HEK293 (cell line): ENCODE data around the gene PKNOX2.

ENCODE experiments used
- CTCF ChIA-PET: fragments of 350-600 bp; formaldehyde crosslinking; extraction: SDS; loops from one replicate; lab custom pipeline; 2021; ENCODE audit warnings: antibody characterized with exemption; lab: Yijun Ruan, JAX
- POLR2A ChIA-PET: fragments of 300-600 bp; formaldehyde crosslinking; extraction: SDS; loops from one replicate; lab custom pipeline; 2020; ENCODE audit warnings: antibody characterized with exemption, inconsistent platforms; lab: Yijun Ruan, JAX
- H3K27ac ChIP-seq: fragments of 200-500 bp; sonication (Bioruptor generic); 2 replicates; pipeline ENCODE4 v1.5.1; 2014; ENCODE audit warnings: low read depth, low read length, control low read depth, inconsistent platforms; ENCODE audit errors: extremely low read depth
- H3K36me3 ChIP-seq, 2 experiments: fragments of 200-500 bp in 1 of 2; sonication (Bioruptor generic) in 1 of 2; 1 replicate in 1 of 2; 2 replicates in 1 of 2; pipeline ENCODE4 v1.5.1; 2014 to 2017; ENCODE audit warnings: inconsistent platforms in 2 of 2, low read length in 2 of 2; ENCODE audit not compliant: control insufficient read depth in 2 of 2, insufficient read depth in 1 of 2
- H3K4me1 ChIP-seq: fragments of 200-500 bp; sonication (Bioruptor generic); 2 replicates; pipeline ENCODE4 v1.5.1; 2014; ENCODE audit warnings: mild to moderate bottlenecking, low read length, inconsistent platforms; ENCODE audit not compliant: control insufficient read depth, insufficient read depth
- H3K4me3 ChIP-seq: 2 replicates; pipeline ENCODE4 v1.5.1; 2011; ENCODE audit warnings: low read depth, mild to moderate bottlenecking, control low read depth, low read length, moderate library complexity
- H3K9me3 ChIP-seq: fragments of 200-500 bp; sonication (Bioruptor generic); 2 replicates; pipeline ENCODE4 v1.5.1; 2014; ENCODE audit warnings: low read depth, low read length, inconsistent platforms; ENCODE audit not compliant: control insufficient read depth, insufficient read depth
- AEBP2 ChIP-seq: fragments of 450-650 bp; formaldehyde crosslinking; IDR thresholded peaks from 2 replicates; pipeline ENCODE4 v1.5.1; 2016; ENCODE audit warnings: missing biosample characterization, missing genetic modification characterization, borderline replicate concordance
- GFI1B ChIP-seq: fragments of 450-650 bp; formaldehyde crosslinking; IDR thresholded peaks from 2 replicates; pipeline ENCODE4 v1.5.1; 2016; ENCODE audit warnings: missing biosample characterization, missing genetic modification characterization
- KLF1 ChIP-seq: fragments of 450-650 bp; formaldehyde crosslinking; IDR thresholded peaks from 2 replicates; pipeline ENCODE4 v1.5.1; 2016; ENCODE audit warnings: missing biosample characterization, missing genetic modification characterization
- RBAK ChIP-seq: fragments of 450-650 bp; formaldehyde crosslinking; IDR thresholded peaks from 2 replicates; pipeline ENCODE4 v1.5.1; 2016; ENCODE audit warnings: missing biosample characterization, missing genetic modification characterization
- ZBTB1 ChIP-seq: fragments of 450-650 bp; formaldehyde crosslinking; IDR thresholded peaks from 2 replicates; pipeline ENCODE4 v1.5.1; 2016; ENCODE audit warnings: missing biosample characterization, missing genetic modification characterization
- ZBTB11 ChIP-seq: fragments of 450-650 bp; formaldehyde crosslinking; conservative IDR thresholded peaks from 2 replicates; pipeline ENCODE4 v1.5.1; 2016; ENCODE audit warnings: low read depth, missing biosample characterization, missing genetic modification characterization
- ZIC2 ChIP-seq: fragments of 450-650 bp; formaldehyde crosslinking; IDR thresholded peaks from 2 replicates; pipeline ENCODE4 v1.5.1; 2016; ENCODE audit warnings: missing biosample characterization, missing genetic modification characterization
- ZNF23 ChIP-seq: fragments of 450-650 bp; formaldehyde crosslinking; IDR thresholded peaks from 2 replicates; pipeline ENCODE4 v1.5.1; 2016; ENCODE audit warnings: missing biosample characterization, missing genetic modification characterization, borderline replicate concordance
- ZNF248 ChIP-seq: fragments of 450-650 bp; formaldehyde crosslinking; IDR thresholded peaks from 2 replicates; pipeline ENCODE4 v1.5.1; 2017; ENCODE audit warnings: missing biosample characterization, missing genetic modification characterization
- ZNF292 ChIP-seq: fragments of 450-650 bp; formaldehyde crosslinking; IDR thresholded peaks from 2 replicates; pipeline ENCODE4 v1.5.1; 2016; ENCODE audit warnings: low read depth, missing biosample characterization, missing genetic modification characterization, borderline replicate concordance
- ZNF391 ChIP-seq: fragments of 450-650 bp; formaldehyde crosslinking; IDR thresholded peaks from 2 replicates; pipeline ENCODE4 v1.5.1; 2016; ENCODE audit warnings: low read depth, missing biosample characterization, missing genetic modification characterization, borderline replicate concordance
- ZNF48 ChIP-seq: fragments of 450-650 bp; formaldehyde crosslinking; IDR thresholded peaks from 2 replicates; pipeline ENCODE4 v1.5.1; 2016; ENCODE audit warnings: missing biosample characterization, missing genetic modification characterization
- ZNF549 ChIP-seq: fragments of 450-650 bp; IDR thresholded peaks from 2 replicates; pipeline ENCODE4 v1.5.1; 2018; ENCODE audit warnings: missing biosample characterization, missing genetic modification characterization, mild to moderate bottlenecking, inconsistent platforms, moderate library complexity
- ZNF600 ChIP-seq: fragments of 450-650 bp; formaldehyde crosslinking; IDR thresholded peaks from 2 replicates; pipeline ENCODE4 v1.5.1; 2016; ENCODE audit warnings: missing biosample characterization, missing genetic modification characterization
- ZNF624 ChIP-seq: fragments of 450-650 bp; formaldehyde crosslinking; IDR thresholded peaks from 2 replicates; pipeline ENCODE4 v1.5.1; 2017; ENCODE audit warnings: missing biosample characterization, missing genetic modification characterization
- TF ChIP-seq, protein P1 (sequence below): fragments of 450-650 bp; formaldehyde crosslinking; IDR thresholded peaks from 2 replicates; pipeline ENCODE4 v1.5.1; 2016; ENCODE audit warnings: missing biosample characterization, missing genetic modification characterization
- TF ChIP-seq, protein P2 (sequence below): fragments of 450-650 bp; formaldehyde crosslinking; IDR thresholded peaks from 2 replicates; pipeline ENCODE4 v1.5.1; 2016; ENCODE audit warnings: missing biosample characterization, missing genetic modification characterization, borderline replicate concordance

Gene PKNOX2

DNA sequence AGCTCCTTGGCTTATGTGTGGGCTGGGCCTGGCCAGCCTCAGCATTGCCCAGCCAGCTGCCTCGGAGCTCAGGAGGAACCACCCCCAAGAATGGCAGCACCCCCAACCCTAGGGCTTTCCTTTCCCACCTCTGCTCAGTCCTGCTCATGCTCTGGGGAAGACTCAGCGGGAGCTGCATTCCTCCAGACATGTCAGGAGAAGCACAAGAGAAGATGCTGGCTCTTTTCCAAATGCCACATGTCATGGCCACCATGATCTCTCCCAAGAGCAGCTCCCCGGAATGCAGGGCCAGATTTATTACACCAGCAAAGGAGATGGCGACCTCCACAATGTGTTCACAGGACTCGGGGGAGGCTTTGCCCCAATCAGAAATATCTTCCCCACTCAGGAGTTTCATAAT, 143.7 kb downstream of the PKNOX2 start (continued):
- TF ChIP-seq, protein P1, sequence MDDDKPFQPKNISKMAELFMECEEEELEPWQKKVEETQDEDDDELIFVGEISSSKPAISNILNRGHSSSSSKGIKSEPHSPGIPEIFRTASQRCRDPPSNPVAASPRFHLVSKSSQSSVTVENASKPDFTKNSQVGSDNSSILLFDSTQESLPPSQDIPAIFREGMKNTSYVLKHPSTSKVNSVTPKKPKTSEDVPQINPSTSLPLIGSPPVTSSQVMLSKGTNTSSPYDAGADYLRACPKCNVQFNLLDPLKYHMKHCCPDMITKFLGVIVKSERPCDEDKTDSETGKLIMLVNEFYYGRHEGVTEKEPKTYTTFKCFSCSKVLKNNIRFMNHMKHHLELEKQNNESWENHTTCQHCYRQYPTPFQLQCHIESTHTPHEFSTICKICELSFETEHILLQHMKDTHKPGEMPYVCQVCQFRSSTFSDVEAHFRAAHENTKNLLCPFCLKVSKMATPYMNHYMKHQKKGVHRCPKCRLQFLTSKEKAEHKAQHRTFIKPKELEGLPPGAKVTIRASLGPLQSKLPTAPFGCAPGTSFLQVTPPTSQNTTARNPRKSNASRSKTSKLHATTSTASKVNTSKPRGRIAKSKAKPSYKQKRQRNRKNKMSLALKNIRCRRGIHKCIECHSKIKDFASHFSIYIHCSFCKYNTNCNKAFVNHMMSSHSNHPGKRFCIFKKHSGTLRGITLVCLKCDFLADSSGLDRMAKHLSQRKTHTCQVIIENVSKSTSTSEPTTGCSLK (tag by site-specific recombination): no peak

GRCh38 chr11:125312391-125312790, 147.8 kb downstream of the PKNOX2 start:
- ChIA-PET CTCF (interaction anchor here (0.7 to 0.8 kb wide), 3 partner anchors 33 to 158 kb away, joined by 3 read pairs; no protein-coding TSS in a partner anchor), POLR2A (no interaction called here)

GRCh38 chr11:125312812-125313211, 148.3 kb downstream of the PKNOX2 start:
- TF ChIP-seq ZNF600 (tag by site-specific recombination): no peak
- TF ChIP-seq, protein P2, sequence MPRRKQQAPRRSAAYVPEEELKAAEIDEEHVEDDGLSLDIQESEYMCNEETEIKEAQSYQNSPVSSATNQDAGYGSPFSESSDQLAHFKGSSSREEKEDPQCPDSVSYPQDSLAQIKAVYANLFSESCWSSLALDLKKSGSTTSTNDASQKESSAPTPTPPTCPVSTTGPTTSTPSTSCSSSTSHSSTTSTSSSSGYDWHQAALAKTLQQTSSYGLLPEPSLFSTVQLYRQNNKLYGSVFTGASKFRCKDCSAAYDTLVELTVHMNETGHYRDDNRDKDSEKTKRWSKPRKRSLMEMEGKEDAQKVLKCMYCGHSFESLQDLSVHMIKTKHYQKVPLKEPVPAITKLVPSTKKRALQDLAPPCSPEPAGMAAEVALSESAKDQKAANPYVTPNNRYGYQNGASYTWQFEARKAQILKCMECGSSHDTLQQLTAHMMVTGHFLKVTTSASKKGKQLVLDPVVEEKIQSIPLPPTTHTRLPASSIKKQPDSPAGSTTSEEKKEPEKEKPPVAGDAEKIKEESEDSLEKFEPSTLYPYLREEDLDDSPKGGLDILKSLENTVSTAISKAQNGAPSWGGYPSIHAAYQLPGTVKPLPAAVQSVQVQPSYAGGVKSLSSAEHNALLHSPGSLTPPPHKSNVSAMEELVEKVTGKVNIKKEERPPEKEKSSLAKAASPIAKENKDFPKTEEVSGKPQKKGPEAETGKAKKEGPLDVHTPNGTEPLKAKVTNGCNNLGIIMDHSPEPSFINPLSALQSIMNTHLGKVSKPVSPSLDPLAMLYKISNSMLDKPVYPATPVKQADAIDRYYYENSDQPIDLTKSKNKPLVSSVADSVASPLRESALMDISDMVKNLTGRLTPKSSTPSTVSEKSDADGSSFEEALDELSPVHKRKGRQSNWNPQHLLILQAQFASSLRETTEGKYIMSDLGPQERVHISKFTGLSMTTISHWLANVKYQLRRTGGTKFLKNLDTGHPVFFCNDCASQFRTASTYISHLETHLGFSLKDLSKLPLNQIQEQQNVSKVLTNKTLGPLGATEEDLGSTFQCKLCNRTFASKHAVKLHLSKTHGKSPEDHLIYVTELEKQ (tag by site-specific recombination): no peak
- TF ChIP-seq ZNF248 (tag by site-specific recombination): no peak
- TF ChIP-seq KLF1 (tag by site-specific recombination): no peak
- TF ChIP-seq GFI1B (tag by site-specific recombination): no peak
- TF ChIP-seq, protein P1 (tag by site-specific recombination): no peak
- TF ChIP-seq ZNF549 (tag by site-specific recombination): no peak
- no peak for TF ChIP-seq ZBTB11
- no peak for TF ChIP-seq ZNF48 (tag by site-specific recombination)
- no peak for TF ChIP-seq ZNF23 (tag by site-specific recombination)
- TF ChIP-seq AEBP2 (tag by site-specific recombination): no peak
- TF ChIP-seq RBAK: no peak
- TF ChIP-seq ZBTB1: no peak
- TF ChIP-seq ZNF292 (tag by site-specific recombination): no peak
- no peak for TF ChIP-seq ZNF391 (tag by site-specific recombination)
- Histone ChIP-seq H3K27ac (no peak overlapping the region), H3K9me3 (no peaks in the 10 kb centered on the region), H3K4me1 (no peaks in the 10 kb centered on the region), H3K36me3 (no peaks in the 10 kb centered on the region), H3K4me3 (no peak overlapping the region)
- ChIA-PET POLR2A (no interaction called here), CTCF (interaction anchor here (0.8 kb wide), 1 partner anchor 32 kb away, joined by 3 read pairs; no protein-coding TSS in a partner anchor)

More at GRCh38 chr11:125312391-125312790, 147.8 kb downstream of the PKNOX2 start:
- Histone ChIP-seq H3K4me3 (no peak overlapping the region), H3K27ac (no peak overlapping the region), H3K36me3 (no peaks in the 10 kb centered on the region), H3K4me1 (no peaks in the 10 kb centered on the region), H3K9me3 (no peaks in the 10 kb centered on the region)
- TF ChIP-seq ZIC2 (peak; percentile 56; the same call in 1 of the 2 replicates), ZNF624 (tag by site-specific recombination) (no peak)
